ENCODE measurements around the gene UGT1A8.
"Not testable (repeated sequence)": the region's sequence is repeated elsewhere in the genome, so short reads cannot be mapped to it uniquely, and the experiment has no call there.

Gene UGT1A8

DNA sequence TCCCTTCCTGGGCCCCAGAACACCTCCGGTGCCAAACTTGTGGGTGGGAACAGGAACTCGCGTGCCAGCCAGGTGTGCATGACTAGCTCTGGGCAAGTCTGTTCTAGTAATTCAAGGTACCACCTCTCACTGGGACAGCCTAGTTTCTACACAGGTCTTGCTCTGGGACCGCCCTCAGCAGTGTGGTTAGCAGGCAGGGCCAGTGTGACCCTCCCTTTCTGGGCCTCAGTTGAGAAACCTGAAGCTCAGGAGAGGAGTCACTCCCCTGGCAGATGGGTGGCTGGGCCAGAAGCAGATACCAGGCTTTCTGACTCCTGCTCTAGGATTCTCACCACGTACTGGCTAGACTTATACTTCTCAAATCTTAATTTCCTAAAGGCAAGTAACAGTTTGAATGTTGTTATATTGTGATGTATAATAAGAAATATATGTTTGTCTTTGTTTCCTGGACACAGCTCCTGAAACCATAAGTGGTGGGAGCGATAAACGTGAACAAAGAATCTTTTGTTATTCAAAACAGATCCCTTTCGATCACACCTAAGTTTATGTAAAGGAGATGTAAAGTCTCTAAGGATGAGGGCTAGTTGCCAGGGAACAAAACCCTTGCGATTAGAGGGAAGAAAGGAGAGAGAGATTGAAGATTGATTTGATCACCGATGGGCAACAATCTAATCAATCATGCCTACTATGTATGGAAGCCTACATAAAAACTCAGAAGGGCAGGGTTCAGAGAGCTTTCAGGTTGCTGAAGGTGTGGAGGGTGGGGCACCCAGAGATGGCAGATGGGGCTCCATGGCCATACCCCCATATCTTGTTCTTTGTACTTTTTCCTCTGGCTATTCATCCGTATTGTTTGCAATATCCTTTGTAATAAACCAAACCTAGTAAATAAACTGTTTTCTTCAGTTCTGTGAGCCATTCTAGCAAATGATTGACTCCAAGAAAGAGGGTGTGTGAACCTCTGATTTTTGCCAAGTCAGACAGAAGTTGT, 74.3 kb downstream of the UGT1A8 start:
- no peak overlapping the region for H3K27ac ChIP-seq (ENCODE audit: insufficient read depth, low read length, poor library complexity, severe bottlenecking)
- no peaks in the 10 kb centered on the region for H3K9me3 ChIP-seq (ENCODE audit: control insufficient read depth, low read length)
- no peaks in the 10 kb centered on the region for H3K36me3 ChIP-seq (ENCODE audit: control insufficient read depth, insufficient read depth, low read length)
- no peaks in the 10 kb centered on the region for H3K27me3 ChIP-seq (replicated peaks; ENCODE audit: control insufficient read depth, insufficient read depth, low read length, poor library complexity, severe bottlenecking)
- no peaks in the 10 kb centered on the region for H3K4me1 ChIP-seq (ENCODE audit: control insufficient read depth, insufficient read depth, low read length, poor library complexity, severe bottlenecking)
- H3K4me3 ChIP-seq (ENCODE audit: insufficient read depth, low read depth, low read length, poor library complexity, severe bottlenecking): no peak overlapping the region
- no peak for DNase-seq

DNA sequence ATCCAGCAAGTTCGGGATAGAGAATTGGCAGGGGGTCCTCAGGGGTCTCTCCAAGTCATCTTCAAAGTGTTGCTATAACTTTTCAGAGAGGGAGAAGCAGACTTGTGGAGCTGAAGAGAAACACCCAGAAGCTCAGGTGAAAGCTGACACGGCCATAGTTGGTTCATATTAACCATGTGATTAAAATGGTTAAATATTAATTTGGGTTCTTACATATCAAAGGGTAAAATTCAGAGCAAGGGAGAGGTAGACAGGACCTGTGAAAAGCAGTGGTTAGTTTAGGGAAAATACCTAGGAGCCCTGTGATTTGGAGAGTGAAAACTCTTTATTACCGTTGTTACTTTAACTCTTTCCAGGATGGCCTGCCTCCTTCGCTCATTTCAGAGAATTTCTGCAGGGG, 75.2 kb downstream of the UGT1A8 start, which contains the start of gene UGT1A6:
UGT1A6 (plus strand) TSS at position 243 of the 400 bp plus-strand sequence; CDS start at position 358, 115 bp downstream.
- Histone ChIP-seq H3K9me3 (ENCODE audit: control insufficient read depth, low read length) (no peaks in the 10 kb centered on the region), H3K4me1 (ENCODE audit: control insufficient read depth, insufficient read depth, low read length, poor library complexity, severe bottlenecking) (no peaks in the 10 kb centered on the region), H3K4me3 (ENCODE audit: insufficient read depth, low read depth, low read length, poor library complexity, severe bottlenecking) (no peak within 1 kb of the TSS), H3K27me3 (replicated peaks; ENCODE audit: control insufficient read depth, insufficient read depth, low read length, poor library complexity, severe bottlenecking) (no peaks in the 10 kb centered on the region), H3K27ac (ENCODE audit: insufficient read depth, low read length, poor library complexity, severe bottlenecking) (no peak within 1 kb of the TSS), H3K36me3 (ENCODE audit: control insufficient read depth, insufficient read depth, low read length) (no peaks in the 10 kb centered on the region)
- DNase-seq: no peak

DNA sequence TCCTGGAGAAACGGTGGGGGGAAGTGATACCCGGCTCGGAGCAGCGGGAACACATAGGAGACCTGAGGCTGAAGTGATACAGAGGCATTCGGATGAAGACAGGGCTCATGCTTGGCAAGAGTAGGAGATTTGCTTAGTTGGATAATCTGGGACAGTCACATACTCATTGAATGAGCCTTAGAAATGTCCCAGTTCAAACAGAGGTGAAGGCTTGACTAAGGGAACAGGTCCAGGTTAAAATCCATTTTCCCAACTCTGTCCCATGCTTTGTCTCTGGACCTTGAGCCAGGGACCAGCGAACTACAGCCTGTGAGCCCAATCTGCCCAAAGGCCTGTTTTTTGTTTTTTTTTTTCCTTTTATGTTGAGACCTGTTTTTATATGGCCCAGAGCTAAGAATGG, 76.5 kb downstream of the UGT1A8 start:
- Histone ChIP-seq H3K4me3 (ENCODE audit: insufficient read depth, low read depth, low read length, poor library complexity, severe bottlenecking) (no peak overlapping the region), H3K27me3 (replicated peaks; ENCODE audit: control insufficient read depth, insufficient read depth, low read length, poor library complexity, severe bottlenecking) (no peaks in the 10 kb centered on the region), H3K4me1 (ENCODE audit: control insufficient read depth, insufficient read depth, low read length, poor library complexity, severe bottlenecking) (no peaks in the 10 kb centered on the region), H3K36me3 (ENCODE audit: control insufficient read depth, insufficient read depth, low read length) (no peaks in the 10 kb centered on the region), H3K9me3 (ENCODE audit: control insufficient read depth, low read length) (no peaks in the 10 kb centered on the region), H3K27ac (ENCODE audit: insufficient read depth, low read length, poor library complexity, severe bottlenecking) (no peak overlapping the region)
- no peak for DNase-seq

DNA sequence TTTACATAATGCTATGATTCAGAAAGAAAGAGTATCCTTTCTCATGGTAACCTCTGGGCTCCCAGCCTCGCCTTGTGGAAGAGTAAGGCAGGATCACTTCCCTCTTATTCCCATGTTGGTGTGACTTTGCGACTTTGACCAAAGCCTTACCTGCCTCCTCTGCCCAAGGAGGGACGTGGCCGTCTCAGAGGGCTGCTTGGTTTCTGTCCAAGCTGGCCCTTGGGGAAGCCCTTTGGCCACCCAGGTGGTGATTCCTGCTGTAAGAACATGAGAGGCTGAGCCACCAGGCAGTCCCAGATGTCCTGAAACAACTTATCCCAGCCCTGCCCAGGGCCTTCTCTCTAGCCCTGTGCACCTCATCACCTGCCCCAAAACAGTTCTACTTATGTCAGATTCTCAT, 81.3 kb downstream of the UGT1A8 start:
- no peak overlapping the region for H3K4me3 ChIP-seq (ENCODE audit: insufficient read depth, low read depth, low read length, poor library complexity, severe bottlenecking)
- no peaks in the 10 kb centered on the region for H3K4me1 ChIP-seq (ENCODE audit: control insufficient read depth, insufficient read depth, low read length, poor library complexity, severe bottlenecking)
- DNase-seq: no peak
- H3K9me3 ChIP-seq (ENCODE audit: control insufficient read depth, low read length): no peaks in the 10 kb centered on the region
- no peaks in the 10 kb centered on the region for H3K27me3 ChIP-seq (replicated peaks; ENCODE audit: control insufficient read depth, insufficient read depth, low read length, poor library complexity, severe bottlenecking)
- no peak overlapping the region for H3K27ac ChIP-seq (ENCODE audit: insufficient read depth, low read length, poor library complexity, severe bottlenecking)
- H3K36me3 ChIP-seq (ENCODE audit: control insufficient read depth, insufficient read depth, low read length): no peaks in the 10 kb centered on the region

DNA sequence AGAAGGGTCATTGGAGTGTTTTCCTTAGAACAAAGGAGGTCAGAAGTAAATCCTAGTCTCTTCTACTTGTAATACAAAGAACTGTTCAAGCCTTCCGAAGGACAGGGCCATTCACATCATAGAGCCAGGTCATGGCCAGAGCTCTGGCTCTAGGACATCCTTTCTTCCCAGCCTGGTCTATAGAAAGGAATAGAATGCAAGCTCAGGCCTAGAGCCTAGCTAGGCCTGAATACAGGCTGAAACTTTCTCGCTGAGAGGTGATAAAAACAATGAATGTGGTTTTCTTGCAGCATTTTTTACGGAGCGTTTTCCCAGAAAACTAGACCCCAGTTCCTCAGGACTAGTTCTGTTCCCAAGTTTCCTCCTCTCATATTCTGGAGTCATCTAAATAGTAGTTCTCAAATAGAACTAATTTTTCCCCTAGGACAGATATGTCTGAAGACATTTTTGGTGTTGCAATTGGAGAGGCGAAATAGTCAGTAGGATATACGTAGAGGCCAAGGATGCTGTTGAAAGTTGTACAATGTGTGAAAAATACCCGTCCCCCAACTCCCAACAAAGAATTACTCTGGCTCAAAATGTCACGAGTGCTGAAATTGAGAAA, 82.1 kb downstream of the UGT1A8 start:
- H3K4me1 ChIP-seq (ENCODE audit: control insufficient read depth, insufficient read depth, low read length, poor library complexity, severe bottlenecking): no peaks in the 10 kb centered on the region
- no peak for DNase-seq
- peaks cover 3% of the 10 kb centered on the region for H3K27me3 ChIP-seq (replicated peaks; ENCODE audit: control insufficient read depth, insufficient read depth, low read length, poor library complexity, severe bottlenecking)
- no peak overlapping the region for H3K4me3 ChIP-seq (ENCODE audit: insufficient read depth, low read depth, low read length, poor library complexity, severe bottlenecking)
- H3K27ac ChIP-seq (ENCODE audit: insufficient read depth, low read length, poor library complexity, severe bottlenecking): no peak overlapping the region
- H3K9me3 ChIP-seq (ENCODE audit: control insufficient read depth, low read length): no peaks in the 10 kb centered on the region
- no peaks in the 10 kb centered on the region for H3K36me3 ChIP-seq (ENCODE audit: control insufficient read depth, insufficient read depth, low read length)

DNA sequence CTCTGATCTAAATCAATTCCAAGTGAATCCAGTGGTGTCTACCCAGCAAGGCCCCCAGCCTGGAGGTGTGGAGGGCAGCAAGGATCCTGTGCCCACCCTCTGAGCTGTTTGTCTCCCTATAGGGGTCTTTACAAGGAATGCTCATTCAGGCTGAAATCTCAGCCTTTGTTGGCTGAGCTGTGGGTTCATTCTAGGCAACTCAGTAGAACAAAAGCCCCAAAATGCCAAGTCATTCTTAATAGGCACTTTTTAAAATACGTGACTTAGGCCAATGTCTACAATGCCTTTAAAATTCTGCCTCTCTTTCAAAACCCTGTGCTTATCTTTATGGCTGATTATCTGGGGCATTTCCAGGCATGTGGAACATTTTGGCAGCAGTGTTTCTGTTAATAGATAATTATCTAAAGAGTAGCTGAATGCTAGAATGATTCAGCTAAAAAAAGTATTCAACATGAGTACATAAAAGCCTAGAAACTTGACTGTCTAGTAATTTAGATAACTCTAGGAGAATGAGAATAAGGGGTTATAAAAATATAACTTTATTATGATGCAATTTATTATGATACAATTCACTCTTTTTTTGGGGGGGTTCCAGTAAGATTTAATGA, 82.7 kb downstream of the UGT1A8 start:
- H3K36me3 ChIP-seq (ENCODE audit: control insufficient read depth, insufficient read depth, low read length): no peaks in the 10 kb centered on the region
- H3K4me3 ChIP-seq (ENCODE audit: insufficient read depth, low read depth, low read length, poor library complexity, severe bottlenecking): no peak overlapping the region
- no peaks in the 10 kb centered on the region for H3K9me3 ChIP-seq (ENCODE audit: control insufficient read depth, low read length)
- H3K27ac ChIP-seq (ENCODE audit: insufficient read depth, low read length, poor library complexity, severe bottlenecking): no peak overlapping the region
- no peaks in the 10 kb centered on the region for H3K4me1 ChIP-seq (ENCODE audit: control insufficient read depth, insufficient read depth, low read length, poor library complexity, severe bottlenecking)
- DNase-seq: no peak
- H3K27me3 ChIP-seq (replicated peaks; ENCODE audit: control insufficient read depth, insufficient read depth, low read length, poor library complexity, severe bottlenecking): peaks cover 3% of the 10 kb centered on the region

DNA sequence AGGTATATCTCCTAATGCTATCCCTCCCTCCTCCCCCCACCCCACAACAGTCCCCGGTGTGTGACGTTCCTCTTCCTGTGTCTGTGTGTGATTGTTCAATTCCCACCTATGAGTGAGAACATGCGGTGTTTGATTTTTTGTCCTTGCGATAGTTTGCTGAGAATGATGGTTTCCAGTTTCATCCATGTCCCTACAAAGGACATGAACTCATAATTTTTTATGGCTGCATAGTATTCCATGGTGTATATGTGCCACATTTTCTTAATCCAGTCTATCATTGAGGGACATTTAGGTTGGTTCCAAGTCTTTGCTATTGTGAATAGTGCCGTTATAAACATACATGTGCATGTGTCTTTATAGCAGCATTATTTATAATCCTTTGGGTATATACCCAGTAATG, 83.4 kb downstream of the UGT1A8 start:
- not testable (repeated sequence) for H3K36me3 ChIP-seq (ENCODE audit: control insufficient read depth, insufficient read depth, low read length); H3K27ac ChIP-seq (ENCODE audit: insufficient read depth, low read length, poor library complexity, severe bottlenecking); H3K9me3 ChIP-seq (ENCODE audit: control insufficient read depth, low read length); DNase-seq; H3K4me3 ChIP-seq (ENCODE audit: insufficient read depth, low read depth, low read length, poor library complexity, severe bottlenecking); H3K27me3 ChIP-seq (replicated peaks; ENCODE audit: control insufficient read depth, insufficient read depth, low read length, poor library complexity, severe bottlenecking); H3K4me1 ChIP-seq (ENCODE audit: control insufficient read depth, insufficient read depth, low read length, poor library complexity, severe bottlenecking)

DNA sequence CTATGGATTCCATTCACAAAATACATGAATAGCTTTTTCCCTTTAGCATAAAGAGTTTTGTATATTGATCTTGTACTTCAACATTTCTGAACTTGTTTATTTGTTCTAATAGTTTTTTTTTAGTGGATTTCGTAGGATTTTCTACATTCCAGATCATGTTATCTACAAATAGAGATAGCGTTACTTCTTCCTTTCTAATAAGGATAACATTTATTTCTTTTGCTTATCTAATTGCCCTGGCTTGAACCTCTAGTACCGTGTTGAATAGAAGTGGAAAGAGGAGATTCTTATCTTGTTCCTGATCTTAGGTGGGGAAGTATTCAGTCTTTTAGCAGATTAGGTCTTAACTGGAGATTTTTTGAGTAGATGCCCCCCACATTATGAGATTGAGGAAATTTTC, 84.8 kb downstream of the UGT1A8 start:
- Histone ChIP-seq H3K4me3 (ENCODE audit: insufficient read depth, low read depth, low read length, poor library complexity, severe bottlenecking) (no peak overlapping the region), H3K4me1 (ENCODE audit: control insufficient read depth, insufficient read depth, low read length, poor library complexity, severe bottlenecking) (no peaks in the 10 kb centered on the region), H3K36me3 (ENCODE audit: control insufficient read depth, insufficient read depth, low read length) (no peaks in the 10 kb centered on the region), H3K27ac (ENCODE audit: insufficient read depth, low read length, poor library complexity, severe bottlenecking) (no peak overlapping the region), H3K9me3 (ENCODE audit: control insufficient read depth, low read length) (no peaks in the 10 kb centered on the region), H3K27me3 (replicated peaks; ENCODE audit: control insufficient read depth, insufficient read depth, low read length, poor library complexity, severe bottlenecking) (peaks cover 3% of the 10 kb centered on the region)
- DNase-seq: no peak

DNA sequence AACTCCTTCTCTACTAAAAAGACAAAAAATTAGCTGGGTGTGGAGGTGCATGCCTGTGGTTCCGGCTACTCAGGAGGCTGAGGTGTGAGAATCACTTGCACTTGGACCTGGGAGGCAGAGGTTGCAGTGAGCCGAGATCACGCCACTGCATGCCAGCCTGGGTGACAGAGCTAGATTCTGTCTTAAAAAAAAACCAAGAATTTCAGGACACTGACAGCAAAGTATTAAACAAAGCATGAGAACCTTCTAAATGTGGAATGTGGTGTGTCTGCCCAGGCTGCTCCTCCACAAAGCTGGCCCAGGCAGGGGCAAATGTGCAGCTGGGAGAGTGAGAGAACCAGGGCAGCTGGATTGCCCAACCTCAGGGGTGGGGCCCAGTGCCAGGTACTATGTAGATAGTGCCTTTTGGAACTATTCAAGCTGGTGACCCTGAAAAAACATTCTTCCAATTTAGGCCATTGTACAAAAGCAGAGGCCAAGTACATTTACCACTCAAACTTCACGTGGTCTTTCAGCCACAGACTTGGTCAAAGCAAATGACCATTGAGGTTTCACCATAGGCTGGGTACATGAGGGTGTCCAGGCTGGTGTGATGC, 88.6 kb downstream of the UGT1A8 start:
- Histone ChIP-seq H3K27me3 (replicated peaks; ENCODE audit: control insufficient read depth, insufficient read depth, low read length, poor library complexity, severe bottlenecking) (peaks cover 5% of the 10 kb centered on the region), H3K36me3 (ENCODE audit: control insufficient read depth, insufficient read depth, low read length) (no peaks in the 10 kb centered on the region), H3K27ac (ENCODE audit: insufficient read depth, low read length, poor library complexity, severe bottlenecking) (no peak overlapping the region), H3K9me3 (ENCODE audit: control insufficient read depth, low read length) (no peaks in the 10 kb centered on the region), H3K4me1 (ENCODE audit: control insufficient read depth, insufficient read depth, low read length, poor library complexity, severe bottlenecking) (no peaks in the 10 kb centered on the region), H3K4me3 (ENCODE audit: insufficient read depth, low read depth, low read length, poor library complexity, severe bottlenecking) (no peak overlapping the region)
- DNase-seq: no peak

All from effector memory CD4-positive, alpha-beta T cell (primary cell).